Frontal cortex (tissue), 4 donors: ENCODE data around the gene KDM8. TPM values are rescaled to one million over a fixed set of nuclear protein-coding genes. Genes with fewer than 3 reads are reported as not detected.
"Not testable (repeated sequence)": the region's sequence is repeated elsewhere in the genome, so short reads cannot be mapped to it uniquely, and the experiment has no call there.

ENCODE experiments used
- DNase-seq, 2 donors: peaks; one replicate each; pipeline ENCODE4 v3.0.0; 2012; ENCODE audit warnings: low spot score in 2 of 2
- FAIRE-seq: peaks from 2 replicates; lab custom pipeline; 2012; peaks lifted over from hg19 to GRCh38; lab: Jason Lieb, UNC
- total RNA-seq: library from RNA; depleted of rRNA; stranded (reverse); fragments of >200 nt; gene quantifications from one replicate; pipeline ENCODE4 v1.2.3, GENCODE V29; 2014
- donor health status: control.
- donor health status: control.
- donor health status: control.

The KDM8 gene
- total RNA-seq, 1 donor from 2014 or later = 3.3 TPM

DNA sequence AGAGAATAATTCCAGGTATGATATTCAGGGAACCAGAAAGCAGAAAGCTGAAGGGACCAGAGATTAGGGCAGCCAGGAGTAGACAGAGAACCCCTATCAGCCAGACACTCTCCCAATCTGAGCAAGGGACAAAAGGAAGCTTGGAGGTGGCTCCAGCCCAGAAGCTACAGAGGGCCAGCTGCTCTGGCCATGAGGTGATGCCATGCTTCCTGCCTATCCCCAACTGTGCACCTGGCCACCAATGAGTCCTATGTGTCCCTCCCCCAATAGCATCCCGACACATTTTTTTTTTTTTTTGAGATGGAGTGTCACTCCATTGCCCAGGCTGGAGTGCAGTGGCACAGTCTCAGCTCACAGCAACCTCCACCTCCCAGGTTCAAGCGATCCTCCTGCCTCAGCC lies 35.3 kb downstream of the KDM8 start:
- no peak for FAIRE-seq
- DNase-seq = no peak

DNA sequence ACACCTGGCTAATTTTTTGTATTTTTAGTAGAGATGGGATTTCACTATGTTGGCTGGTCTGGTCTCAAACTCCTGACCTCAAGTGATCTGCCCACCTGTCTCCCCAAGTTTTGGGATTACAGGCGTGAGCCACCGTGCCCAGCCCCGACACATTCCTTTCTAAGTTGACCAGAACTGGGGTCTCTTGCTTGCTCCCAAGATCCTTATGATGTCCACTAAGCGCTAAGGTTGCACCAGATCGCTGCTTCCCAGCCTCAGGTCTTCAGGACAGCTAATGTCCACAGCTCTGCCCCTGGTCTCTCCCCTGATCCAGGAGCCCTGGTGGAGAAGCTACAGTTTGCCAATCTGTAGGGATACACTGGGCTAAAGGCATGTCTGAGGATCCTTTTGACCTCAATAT lies 35.7 kb downstream of the KDM8 start:
- DNase-seq = no peak

GRCh38 chr16:27239906-27240655 lies 36.8 kb downstream of the KDM8 start:
- no peak for DNase-seq
- no peak for FAIRE-seq

More for the DNA sequence above, 35.7 kb downstream of the KDM8 start:
- no peak for FAIRE-seq

DNA sequence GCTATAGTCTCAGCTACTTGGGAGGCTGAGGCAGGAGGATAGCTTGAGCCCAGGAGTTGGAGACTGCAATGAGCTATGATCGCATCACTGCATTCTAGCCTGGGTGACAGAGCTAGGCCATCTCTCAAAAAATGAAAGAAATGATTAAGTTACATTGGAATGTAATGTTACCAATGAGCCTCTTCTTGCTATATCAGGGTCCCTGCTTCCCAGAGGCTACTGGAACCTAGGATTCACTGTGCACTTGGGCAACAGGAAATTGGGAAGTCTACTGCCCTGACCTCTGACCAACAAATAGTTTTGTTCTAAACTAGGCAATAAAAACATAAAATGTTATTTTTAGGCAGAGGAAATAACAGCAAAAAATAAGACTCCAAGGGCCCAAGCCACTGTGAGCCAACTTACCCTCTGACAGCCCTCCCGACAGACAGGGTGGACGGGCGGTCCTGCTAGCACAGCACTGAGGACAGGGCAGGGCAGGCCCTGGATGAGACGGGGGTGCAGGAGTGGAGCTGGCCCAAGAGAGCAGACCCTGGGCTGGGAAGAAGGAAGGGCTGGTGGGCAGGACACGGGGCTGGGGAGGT lies 37.7 kb downstream of the KDM8 start:
- FAIRE-seq (no peak), DNase-seq (no peak)

DNA sequence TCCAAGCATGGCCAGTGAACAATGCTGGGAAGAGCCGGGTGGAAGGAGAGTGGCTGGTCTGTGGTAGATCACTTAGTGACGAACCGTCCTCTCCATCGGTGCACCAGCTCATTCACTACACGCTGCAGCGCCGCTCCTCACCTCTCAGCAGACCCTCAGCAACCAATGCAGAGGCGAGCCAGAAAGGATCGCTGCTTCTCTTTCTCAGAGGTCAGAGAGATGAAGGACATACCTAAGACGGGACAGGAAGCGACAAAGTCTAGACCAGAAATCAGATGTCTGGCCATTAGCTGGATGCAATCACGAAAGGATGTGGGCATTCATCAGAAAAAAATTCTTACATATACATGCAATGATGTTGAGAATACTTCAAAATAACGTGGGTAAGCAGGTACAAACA lies 38.3 kb downstream of the KDM8 start:
- DNase-seq = no peak

DNA sequence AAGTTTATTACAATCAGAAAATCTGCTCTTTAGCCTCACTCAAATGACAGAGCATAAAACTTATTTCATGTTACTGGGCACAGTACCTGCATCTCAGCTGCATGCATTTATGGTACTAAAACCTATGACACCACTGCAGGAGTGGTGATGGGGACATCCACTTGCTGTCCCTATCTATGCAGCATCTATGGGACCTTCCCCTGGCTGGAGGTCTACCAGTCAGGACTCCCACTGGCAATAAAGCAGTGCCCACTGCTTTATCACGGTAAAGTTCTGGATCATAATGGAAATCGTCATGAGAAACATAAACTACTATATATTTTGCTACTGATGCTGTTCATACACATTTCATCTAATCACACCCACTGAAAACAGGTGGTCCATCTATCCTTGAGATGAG lies 39.1 kb downstream of the KDM8 start:
- FAIRE-seq (no peak), DNase-seq (no peak)

More for the DNA sequence above, 38.3 kb downstream of the KDM8 start:
- no peak for FAIRE-seq

DNA sequence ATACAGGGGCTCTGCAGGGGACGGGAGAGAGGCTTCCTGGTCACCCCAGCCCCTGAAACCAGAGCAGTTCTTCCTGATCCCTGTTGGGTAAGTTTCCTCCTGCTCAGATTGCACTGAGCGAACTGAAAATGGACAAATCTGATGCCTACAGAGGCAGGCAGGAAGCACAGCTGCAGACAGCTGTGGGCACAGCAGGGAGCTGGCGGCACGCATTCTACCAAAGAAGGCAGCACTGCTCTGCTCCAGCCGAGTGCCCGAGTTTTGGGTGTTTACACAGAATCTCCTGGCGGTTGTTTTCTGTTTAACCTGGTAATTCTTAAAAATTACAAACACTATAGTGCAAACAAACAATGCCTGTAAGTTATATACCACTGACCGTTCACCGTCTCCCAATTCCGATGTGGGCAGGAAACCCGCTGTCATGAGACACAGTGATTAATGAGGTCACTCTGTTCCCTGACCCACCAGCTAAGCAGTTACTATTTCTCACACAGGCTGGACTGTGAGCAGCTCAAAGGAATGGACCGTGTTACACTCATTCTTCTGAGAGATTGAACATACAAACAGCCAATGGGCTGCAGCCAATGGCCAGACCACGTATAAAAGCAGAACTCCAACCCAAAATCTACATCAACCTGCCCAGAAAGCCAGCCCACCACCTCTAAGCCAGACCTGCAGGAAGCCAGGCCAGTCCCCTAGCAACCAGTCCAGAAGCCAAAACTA lies 39.7 kb downstream of the KDM8 start:
- DNase-seq = peak in 1 of 2 donors; percentile 54
- FAIRE-seq = no peak

DNA sequence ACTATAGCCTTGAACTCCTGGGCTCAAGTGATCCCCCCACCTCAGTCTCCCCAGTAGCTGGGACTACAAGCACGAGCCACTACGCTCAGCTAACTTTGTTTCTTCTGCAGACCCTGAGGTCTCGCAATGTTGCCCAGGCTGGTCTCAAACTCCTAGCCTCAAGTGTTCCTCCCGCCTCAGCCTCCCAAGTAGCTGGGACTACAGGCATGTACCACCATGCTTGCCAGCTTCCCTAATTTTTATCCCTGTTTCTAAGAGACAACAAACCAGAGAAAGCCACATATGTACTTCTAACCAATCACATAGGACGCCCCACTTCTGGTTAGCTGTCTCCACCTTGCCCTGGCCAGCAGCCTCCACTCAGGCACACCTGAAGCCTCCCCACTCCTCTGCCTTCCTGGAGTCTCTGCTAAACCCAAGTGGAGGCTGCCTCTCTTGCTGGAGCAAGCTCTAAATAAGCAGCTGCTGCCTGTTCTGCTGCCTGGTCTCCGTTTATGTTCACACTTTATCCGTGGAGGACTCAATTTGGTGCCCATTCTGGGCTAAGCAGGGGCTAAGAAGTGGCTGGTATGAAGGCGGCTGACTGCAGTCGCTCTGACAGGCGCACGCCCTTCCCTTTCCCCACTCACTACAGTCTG lies 40.5 kb downstream of the KDM8 start:
- DNase-seq (no peak), FAIRE-seq (no peak)

GRCh38 chr16:27244363-27244755 lies 41.0 kb downstream of the KDM8 start:
- DNase-seq (no peak), FAIRE-seq (no peak)

DNA sequence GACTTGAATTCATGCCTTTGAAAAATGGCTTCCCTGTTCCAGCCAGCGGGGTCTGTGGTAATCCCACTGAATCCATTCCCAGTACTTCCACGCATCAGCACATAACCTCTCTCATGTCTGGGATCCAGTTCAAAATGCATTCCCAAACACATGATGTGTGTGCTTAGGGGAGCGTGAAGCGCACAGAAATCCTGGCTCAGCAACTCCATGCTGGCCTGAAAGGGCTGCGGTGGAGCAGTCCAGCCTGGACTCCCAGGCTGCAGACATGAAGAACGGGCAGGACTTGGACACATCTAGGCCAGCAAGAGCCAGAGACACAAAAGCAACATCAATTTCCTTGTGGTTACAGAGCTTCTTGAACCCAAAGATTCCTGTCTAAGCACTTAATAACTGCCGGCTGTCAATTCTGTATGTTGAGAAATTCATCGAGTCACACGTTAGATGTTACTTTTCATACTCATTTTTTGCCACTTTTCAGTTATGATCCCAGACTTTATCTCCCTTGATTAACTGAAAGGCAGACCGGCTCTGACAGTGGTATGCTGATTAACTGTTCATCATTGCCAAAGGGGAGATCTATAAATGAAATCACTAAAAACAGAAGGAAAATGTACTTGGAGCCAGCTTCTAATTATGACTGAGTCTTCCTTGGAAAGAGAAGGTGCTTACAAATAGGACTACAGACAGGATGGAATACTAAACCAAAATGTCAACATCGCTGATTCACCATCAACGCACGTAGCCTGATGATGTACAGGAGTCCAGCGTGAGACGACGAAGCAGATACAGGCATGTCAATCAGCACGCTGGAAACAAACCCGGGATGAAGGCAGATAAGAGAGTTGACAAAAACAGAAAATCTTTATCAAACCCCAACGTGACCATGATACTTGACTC lies 42.2 kb downstream of the KDM8 start:
- FAIRE-seq (no peak), DNase-seq (no peak)

GRCh38 chr16:27246439-27246838 lies 43.1 kb downstream of the KDM8 start:
- no peak for FAIRE-seq
- no peak for DNase-seq

- not testable (repeated sequence) for DNase-seq, FAIRE-seq
Observed at GRCh38 chr16:27247076-27247475, 43.8 kb downstream of the KDM8 start.

DNA sequence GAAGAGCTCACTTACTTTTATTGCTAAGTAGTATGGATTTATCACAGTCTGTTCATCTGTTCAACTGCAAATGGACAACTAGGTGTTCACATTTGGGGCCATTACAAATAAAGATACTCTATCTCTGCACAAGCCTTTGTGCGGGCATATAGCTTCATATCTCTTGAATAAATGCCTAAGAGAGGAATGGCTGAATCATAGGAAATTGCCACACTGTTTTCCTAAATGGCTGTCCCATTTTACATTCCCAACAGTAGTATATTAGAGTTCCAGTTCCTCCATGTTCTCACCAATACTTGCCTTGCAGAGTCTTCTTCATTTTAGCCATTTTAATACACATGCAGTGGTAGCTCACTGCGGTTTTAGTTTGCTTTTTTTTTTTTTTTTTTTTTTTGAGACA lies 44.7 kb downstream of the KDM8 start:
- DNase-seq (no peak), FAIRE-seq (no peak)

- not testable (repeated sequence) for FAIRE-seq, DNase-seq
Observed at GRCh38 chr16:27248886-27249285, 45.6 kb downstream of the KDM8 start.

- no peak for FAIRE-seq
- no peak for DNase-seq
Observed at GRCh38 chr16:27251541-27252205, 48.3 kb downstream of the KDM8 start.

- DNase-seq (no peak), FAIRE-seq (no peak)
Observed at GRCh38 chr16:27252206-27252585, 48.9 kb downstream of the KDM8 start.

DNA sequence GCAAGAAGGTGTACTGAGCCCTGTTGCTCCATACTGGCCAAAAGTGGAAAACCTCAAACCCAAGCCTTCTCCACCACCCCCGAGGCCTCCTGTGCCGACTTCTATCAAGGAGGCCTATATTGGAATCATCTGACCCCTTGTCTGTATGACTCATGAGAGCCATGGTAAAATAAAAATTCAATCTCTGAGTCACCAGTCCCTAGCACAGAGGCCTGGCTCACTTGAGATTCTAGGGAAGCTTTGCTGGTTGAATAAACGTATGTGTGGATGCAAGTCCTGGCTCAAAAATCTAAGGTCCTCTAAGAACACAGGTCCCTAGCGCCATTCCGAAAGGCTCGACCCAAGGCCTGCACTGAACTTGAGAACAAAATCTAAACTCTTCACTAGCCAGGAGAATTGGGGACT lies 50.2 kb downstream of the KDM8 start:
- FAIRE-seq = no peak
- DNase-seq = no peak

GRCh38 chr16:27254262-27254811 lies 51.0 kb downstream of the KDM8 start:
- DNase-seq (no peak), FAIRE-seq (no peak)

DNA sequence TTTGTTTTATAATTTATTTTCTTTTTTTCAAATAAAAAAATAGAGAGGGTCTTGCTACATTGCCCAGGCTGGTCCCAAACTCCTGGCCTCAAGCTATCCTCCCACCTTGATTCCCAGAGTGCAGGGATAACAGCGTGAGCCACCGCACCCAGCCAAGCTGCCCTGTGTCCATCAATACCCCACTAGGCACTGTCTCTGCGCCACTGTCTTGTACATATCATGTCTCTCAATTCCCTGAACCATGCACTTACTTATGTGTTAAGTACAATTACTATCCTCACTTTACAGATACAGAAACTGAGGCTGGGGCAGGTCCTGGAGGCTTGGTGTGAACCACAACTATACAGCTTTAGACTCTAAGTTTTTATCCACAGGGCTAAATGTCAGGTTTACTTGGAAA lies 53.5 kb downstream of the KDM8 start:
- FAIRE-seq = no peak

More for the DNA sequence above, 53.5 kb downstream of the KDM8 start:
- DNase-seq = no peak
